HG02759 (cell line): Measurements from ENCODE around the gene MAGEA9B.
"Not testable (repeated sequence)": the region's sequence is repeated elsewhere in the genome, so short reads cannot be mapped to it uniquely, and the experiment has no call there.

Experiments used
- ATAC-seq: cut with Tn5 transposase; IDR thresholded peaks from one replicate; pipeline ENCODE4 v1.9.1; 2021; ENCODE audit warnings: mild to moderate bottlenecking, moderate library complexity; ENCODE audit not compliant: unreplicated experiment

MAGEA9B gene

DNA sequence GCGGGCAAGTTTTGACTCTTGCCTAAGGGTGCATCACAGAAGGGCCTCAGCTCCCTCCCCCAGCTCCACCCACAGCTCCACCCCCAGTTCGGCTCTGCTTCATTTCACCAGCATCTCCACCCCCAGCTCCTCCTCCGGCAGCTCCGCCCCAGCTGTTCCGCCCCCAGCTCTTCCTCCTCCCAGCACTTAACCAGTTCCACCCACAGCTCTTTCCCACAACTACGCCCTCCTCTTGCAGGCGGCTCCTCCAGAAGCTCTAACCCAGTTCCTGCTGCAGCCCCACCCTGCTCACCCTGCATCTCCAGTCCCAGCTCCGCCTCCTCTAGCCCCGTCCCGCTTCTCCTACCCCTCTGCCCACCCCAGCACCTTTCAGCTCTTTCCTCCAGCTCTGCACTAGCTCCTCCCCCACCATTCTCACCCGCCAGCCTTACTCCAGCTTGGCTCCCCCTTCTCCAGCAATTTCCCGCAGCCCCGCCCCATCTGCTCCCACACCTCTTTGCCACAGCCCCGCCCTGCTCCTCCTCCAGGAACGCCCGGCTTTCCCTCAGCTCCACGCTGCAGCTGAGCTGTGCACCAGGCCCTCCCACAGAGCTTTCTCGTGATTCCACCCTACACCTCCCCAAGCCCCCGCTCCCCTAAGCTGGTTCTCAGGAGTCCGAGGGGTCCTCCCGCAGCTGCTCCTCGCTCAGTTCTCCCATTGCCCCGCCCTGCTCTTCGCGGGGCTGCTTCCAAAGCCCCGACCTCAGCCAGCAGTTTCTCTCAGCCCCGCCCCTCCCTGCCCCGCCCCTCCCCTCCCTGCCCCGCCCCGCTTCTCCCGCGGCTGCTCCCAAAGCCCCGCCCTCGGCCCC lies 47.8 kb downstream of the MAGEA9B start:
- peak; percentile 44 for ATAC-seq

DNA sequence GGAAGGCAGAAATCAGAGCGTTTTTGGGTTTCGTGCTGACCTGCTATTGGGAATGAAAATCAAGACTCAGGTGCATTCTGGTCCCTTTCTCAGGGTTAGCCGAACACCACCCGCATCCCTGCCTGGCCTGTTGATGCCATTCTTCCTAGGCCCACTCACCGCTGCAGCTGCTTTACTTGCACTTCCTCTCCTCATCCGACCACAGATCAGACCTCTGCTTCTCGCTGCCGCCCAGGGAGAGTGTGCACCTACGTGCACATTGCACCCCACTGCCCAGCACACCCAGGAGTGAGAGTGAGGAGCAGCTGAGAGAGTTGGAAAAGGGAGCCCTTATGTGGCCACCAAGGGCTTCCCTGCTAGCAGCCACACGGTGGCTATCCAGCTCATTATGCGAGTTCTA lies 49.8 kb downstream of the MAGEA9B start:
- not testable (repeated sequence) for ATAC-seq

DNA sequence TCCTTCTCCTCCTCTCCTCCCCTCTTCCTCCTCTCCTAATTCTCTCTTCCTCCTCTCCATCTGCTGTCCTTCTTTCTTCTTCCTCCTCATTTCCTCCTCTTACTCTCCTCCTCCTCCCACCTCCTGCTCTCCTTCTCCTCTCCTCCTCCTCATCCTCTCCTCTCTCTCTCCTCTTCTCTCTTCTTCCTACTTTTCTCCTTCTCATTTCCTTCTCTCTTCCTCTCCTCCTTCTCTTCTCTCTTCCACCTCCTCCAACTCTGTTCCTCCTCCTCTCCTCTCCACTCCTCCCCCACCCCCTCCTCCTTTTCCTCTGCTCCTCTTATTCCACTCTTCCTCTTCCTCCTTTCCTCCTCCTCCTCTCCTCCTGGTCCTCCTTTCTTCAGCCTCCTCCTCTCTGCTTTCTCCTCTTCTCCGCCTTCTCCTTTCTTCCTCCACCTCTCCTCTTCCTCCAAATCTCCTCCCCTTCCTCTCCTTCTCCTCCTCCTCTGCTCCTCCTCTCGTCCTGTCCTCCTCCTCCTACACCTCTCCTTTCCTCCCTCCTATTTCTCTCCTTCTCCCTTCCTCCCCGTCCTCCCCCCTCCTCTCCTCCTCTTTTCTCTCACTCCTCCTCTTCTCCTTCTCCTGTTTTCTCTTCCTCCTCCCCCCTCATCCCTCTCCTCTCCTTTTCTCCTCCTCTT lies 52.2 kb downstream of the MAGEA9B start:
- not testable (repeated sequence) for ATAC-seq

DNA sequence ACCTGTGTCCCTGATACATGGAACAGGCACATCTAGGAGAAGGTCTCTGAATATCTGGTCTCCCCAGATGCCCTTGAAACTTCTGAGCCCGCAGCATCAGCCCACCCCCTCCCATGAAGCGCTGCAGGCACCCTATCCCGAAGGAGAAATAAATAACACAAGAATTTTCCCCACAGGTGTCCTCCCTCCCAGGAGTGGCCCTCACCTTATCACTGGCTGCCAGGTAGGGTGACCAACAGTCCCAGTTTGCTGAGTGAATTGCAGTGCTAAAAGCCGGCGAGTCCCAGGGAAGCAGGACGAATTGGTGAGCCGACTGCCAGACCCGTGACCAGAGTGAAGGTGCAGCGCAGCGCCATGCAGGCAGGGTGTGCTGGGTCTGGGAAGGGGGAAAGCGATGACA lies 53.3 kb downstream of the MAGEA9B start:
- ATAC-seq = not testable (repeated sequence)

DNA sequence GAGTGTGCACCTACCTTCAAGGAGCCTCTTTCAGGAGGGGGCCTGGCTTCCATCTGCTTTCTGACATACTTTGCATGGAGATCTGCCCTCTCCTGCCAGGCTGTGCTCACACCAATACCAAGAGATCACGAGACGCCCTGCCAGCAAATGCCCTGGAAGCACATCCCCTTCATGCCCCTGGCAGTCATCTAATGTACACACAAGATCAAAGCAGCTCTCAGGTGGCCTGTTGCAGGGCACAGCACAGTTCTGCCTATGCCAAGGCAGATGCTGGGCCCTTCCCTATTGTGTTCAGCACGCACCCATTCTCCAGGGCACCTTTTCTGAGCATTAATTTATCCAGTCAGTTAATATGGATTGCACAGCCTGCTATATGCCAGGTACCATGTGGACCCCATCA lies 54.4 kb downstream of the MAGEA9B start:
- ATAC-seq = not testable (repeated sequence)
